ENCODE measurements around the gene ADGRD2. TPM values are rescaled to one million over a fixed set of nuclear protein-coding genes. Genes with fewer than 3 reads are reported as not detected.

ADGRD2 gene
- total and polyA plus RNA-seq, 4 donors, result not detected

- Histone ChIP-seq H3K27ac (ENCODE audit: low read depth in 1 of 2, low read length in 2 of 2) (no peak overlapping the region), H3K4me1 (ENCODE audit: control insufficient read depth in 4 of 4, insufficient read depth in 4 of 4, low read length in 3 of 4) (no peaks in the 10 kb centered on the region), H3K9me3 (ENCODE audit: control insufficient read depth in 4 of 4, low read length in 3 of 4) (no peaks in the 10 kb centered on the region), H3K36me3 (ENCODE audit: control insufficient read depth in 4 of 4, insufficient read depth in 3 of 4, low read depth in 1 of 4, low read length in 3 of 4) (no peaks in the 10 kb centered on the region), H3K27me3 (ENCODE audit: control insufficient read depth in 4 of 4, insufficient read depth in 4 of 4, low read length in 3 of 4) (peaks cover 0 to 5% (median 2%) of the 10 kb centered on the region in 4 donors), H3K9ac (ENCODE audit: low read depth in 1 of 2, low read length in 2 of 2) (no peak overlapping the region), H3K4me3 (ENCODE audit: low read depth in 1 of 3, low read length in 3 of 3) (no peak overlapping the region)
- TF ChIP-seq TAF1 (conservative IDR thresholded peaks at IDR 0.05) (no peak), HNF4A (conservative IDR thresholded peaks at IDR 0.05) (no peak), JUND (IDR thresholded peaks at IDR 0.05) (no peak), YY1 (IDR thresholded peaks at IDR 0.05) (no peak), RAD21 (IDR thresholded peaks at IDR 0.05) (no peak), MAX (IDR thresholded peaks at IDR 0.05) (no peak), ZBTB33 (IDR thresholded peaks at IDR 0.05) (no peak)
- TF ChIP-seq, protein P1, sequence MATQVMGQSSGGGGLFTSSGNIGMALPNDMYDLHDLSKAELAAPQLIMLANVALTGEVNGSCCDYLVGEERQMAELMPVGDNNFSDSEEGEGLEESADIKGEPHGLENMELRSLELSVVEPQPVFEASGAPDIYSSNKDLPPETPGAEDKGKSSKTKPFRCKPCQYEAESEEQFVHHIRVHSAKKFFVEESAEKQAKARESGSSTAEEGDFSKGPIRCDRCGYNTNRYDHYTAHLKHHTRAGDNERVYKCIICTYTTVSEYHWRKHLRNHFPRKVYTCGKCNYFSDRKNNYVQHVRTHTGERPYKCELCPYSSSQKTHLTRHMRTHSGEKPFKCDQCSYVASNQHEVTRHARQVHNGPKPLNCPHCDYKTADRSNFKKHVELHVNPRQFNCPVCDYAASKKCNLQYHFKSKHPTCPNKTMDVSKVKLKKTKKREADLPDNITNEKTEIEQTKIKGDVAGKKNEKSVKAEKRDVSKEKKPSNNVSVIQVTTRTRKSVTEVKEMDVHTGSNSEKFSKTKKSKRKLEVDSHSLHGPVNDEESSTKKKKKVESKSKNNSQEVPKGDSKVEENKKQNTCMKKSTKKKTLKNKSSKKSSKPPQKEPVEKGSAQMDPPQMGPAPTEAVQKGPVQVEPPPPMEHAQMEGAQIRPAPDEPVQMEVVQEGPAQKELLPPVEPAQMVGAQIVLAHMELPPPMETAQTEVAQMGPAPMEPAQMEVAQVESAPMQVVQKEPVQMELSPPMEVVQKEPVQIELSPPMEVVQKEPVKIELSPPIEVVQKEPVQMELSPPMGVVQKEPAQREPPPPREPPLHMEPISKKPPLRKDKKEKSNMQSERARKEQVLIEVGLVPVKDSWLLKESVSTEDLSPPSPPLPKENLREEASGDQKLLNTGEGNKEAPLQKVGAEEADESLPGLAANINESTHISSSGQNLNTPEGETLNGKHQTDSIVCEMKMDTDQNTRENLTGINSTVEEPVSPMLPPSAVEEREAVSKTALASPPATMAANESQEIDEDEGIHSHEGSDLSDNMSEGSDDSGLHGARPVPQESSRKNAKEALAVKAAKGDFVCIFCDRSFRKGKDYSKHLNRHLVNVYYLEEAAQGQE (IDR thresholded peaks at IDR 0.05), result no peak
- DNase-seq (ENCODE audit: low spot score), result no peak
- 70% methylated on average over 21 of the region's 21 CpGs for WGBS
Measured at GRCh38 chr9:124475158-124475867, 25.1 kb downstream of the ADGRD2 start.

DNA sequence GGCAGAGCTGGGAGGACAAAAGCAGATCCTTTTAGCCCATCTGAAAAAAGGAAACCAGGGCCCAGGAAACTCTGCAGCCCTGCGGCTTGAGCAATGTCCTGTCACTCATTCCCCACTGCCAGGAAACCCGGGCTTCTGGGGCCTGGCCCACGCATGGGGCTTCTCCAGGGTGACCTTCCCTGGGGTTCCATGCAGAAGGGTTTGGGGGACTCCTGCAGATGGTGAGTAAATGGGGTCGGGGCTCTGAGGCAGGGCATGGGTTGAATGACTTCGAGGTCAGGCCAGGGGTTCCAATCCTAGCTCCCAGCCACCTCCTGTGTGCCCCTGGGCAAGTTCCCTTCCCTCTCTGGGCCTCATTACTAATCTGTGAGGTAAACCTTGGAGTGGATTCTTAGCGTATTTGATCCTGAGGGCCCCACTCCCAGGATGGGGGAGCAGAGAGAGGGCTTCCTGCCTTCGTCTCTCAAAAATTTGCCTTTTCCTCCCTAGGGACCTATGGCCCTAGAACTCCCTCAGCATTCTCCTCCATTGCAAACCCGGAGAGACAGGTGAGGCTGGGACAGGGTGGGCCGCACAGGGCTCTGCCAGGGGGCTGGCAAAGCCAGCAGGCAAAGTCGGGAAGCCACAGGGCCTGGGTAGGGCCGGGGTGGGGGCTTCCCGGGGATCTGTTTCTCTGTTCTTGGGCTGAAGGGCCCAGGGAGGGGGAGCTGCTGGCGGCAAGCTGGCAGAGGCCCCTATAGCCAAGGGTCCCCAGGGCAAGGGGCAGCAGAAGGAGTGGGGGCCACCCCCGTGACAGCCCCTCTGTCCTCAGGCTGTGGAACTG, 25.8 kb downstream of the ADGRD2 start:
- no peak overlapping the region for H3K27ac ChIP-seq (ENCODE audit: low read depth in 1 of 2, low read length in 2 of 2)
- H3K36me3 ChIP-seq (ENCODE audit: control insufficient read depth in 4 of 4, insufficient read depth in 3 of 4, low read depth in 1 of 4, low read length in 3 of 4), result no peaks in the 10 kb centered on the region
- H3K9me3 ChIP-seq (ENCODE audit: control insufficient read depth in 4 of 4, low read length in 3 of 4), result no peaks in the 10 kb centered on the region
- H3K4me1 ChIP-seq (ENCODE audit: control insufficient read depth in 4 of 4, insufficient read depth in 4 of 4, low read length in 3 of 4), result no peaks in the 10 kb centered on the region
- WGBS, result 70% methylated on average over 14 of the region's 14 CpGs
- peaks cover 0 to 5% (median 2%) of the 10 kb centered on the region in 4 donors for H3K27me3 ChIP-seq (ENCODE audit: control insufficient read depth in 4 of 4, insufficient read depth in 4 of 4, low read length in 3 of 4)
- H3K4me3 ChIP-seq (ENCODE audit: low read depth in 1 of 3, low read length in 3 of 3), result no peak overlapping the region
- DNase-seq (ENCODE audit: low spot score), result no peak
- H3K9ac ChIP-seq (ENCODE audit: low read depth in 1 of 2, low read length in 2 of 2), result no peak overlapping the region
- TF ChIP-seq SP1 (IDR thresholded peaks at IDR 0.05) (no peak), GABPA (IDR thresholded peaks at IDR 0.05 in 1 of 2, conservative IDR thresholded peaks at IDR 0.05 in 1 of 2) (no peak), HNF4A (conservative IDR thresholded peaks at IDR 0.05) (no peak), CTCF (IDR thresholded peaks at IDR 0.05; ENCODE audit: low read depth, low read length, missing input control) (no peak), EGR1 (IDR thresholded peaks at IDR 0.05; ENCODE audit: low read depth in 2 of 2) (no peak), ZBTB33 (IDR thresholded peaks at IDR 0.05) (no peak), NR2F2 (IDR thresholded peaks at IDR 0.05) (no peak), FOXA1 (IDR thresholded peaks at IDR 0.05) (no peak), YY1 (IDR thresholded peaks at IDR 0.05) (no peak), RXRA (IDR thresholded peaks at IDR 0.05) (no peak), MAX (IDR thresholded peaks at IDR 0.05) (no peak), TAF1 (conservative IDR thresholded peaks at IDR 0.05) (no peak)
- TF ChIP-seq, protein P1 (IDR thresholded peaks at IDR 0.05), result no peak
